ENCODE results near the gene LTBR.

The LTBR gene

GRCh38 chr12:6386038-6386437, 2.1 kb downstream of the LTBR start:
- Histone ChIP-seq H3K36me3 (ENCODE audit: control insufficient read depth, insufficient read depth, low read length) (no peaks in the 10 kb centered on the region), H3K4me1 (ENCODE audit: control insufficient read depth, insufficient read depth, low read length, poor library complexity, severe bottlenecking) (peaks cover 4% of the 10 kb centered on the region), H3K27me3 (replicated peaks; ENCODE audit: control insufficient read depth, insufficient read depth, low read length, poor library complexity, severe bottlenecking) (peaks cover 13% of the 10 kb centered on the region), H3K9me3 (ENCODE audit: control insufficient read depth, low read length) (no peaks in the 10 kb centered on the region), H3K4me3 (ENCODE audit: insufficient read depth, low read depth, low read length, poor library complexity, severe bottlenecking) (no peak overlapping the region), H3K27ac (ENCODE audit: insufficient read depth, low read length, poor library complexity, severe bottlenecking) (no peak overlapping the region)
- DNase-seq = no peak

- no peaks in the 10 kb centered on the region for H3K36me3 ChIP-seq (ENCODE audit: control insufficient read depth, insufficient read depth, low read length)
- DNase-seq = no peak
- no peaks in the 10 kb centered on the region for H3K9me3 ChIP-seq (ENCODE audit: control insufficient read depth, low read length)
- H3K4me1 ChIP-seq (ENCODE audit: control insufficient read depth, insufficient read depth, low read length, poor library complexity, severe bottlenecking) = peaks cover 4% of the 10 kb centered on the region
- H3K4me3 ChIP-seq (ENCODE audit: insufficient read depth, low read depth, low read length, poor library complexity, severe bottlenecking) = no peak overlapping the region
- no peak overlapping the region for H3K27ac ChIP-seq (ENCODE audit: insufficient read depth, low read length, poor library complexity, severe bottlenecking)
- peaks cover 13% of the 10 kb centered on the region for H3K27me3 ChIP-seq (replicated peaks; ENCODE audit: control insufficient read depth, insufficient read depth, low read length, poor library complexity, severe bottlenecking)
Observed at GRCh38 chr12:6386491-6386890, 2.5 kb downstream of the LTBR start.

GRCh38 chr12:6387541-6387940, 3.6 kb downstream of the LTBR start:
- Histone ChIP-seq H3K4me3 (ENCODE audit: insufficient read depth, low read depth, low read length, poor library complexity, severe bottlenecking) (no peak overlapping the region), H3K9me3 (ENCODE audit: control insufficient read depth, low read length) (no peaks in the 10 kb centered on the region), H3K36me3 (ENCODE audit: control insufficient read depth, insufficient read depth, low read length) (no peaks in the 10 kb centered on the region), H3K27ac (ENCODE audit: insufficient read depth, low read length, poor library complexity, severe bottlenecking) (no peak overlapping the region), H3K4me1 (ENCODE audit: control insufficient read depth, insufficient read depth, low read length, poor library complexity, severe bottlenecking) (peaks cover 4% of the 10 kb centered on the region), H3K27me3 (replicated peaks; ENCODE audit: control insufficient read depth, insufficient read depth, low read length, poor library complexity, severe bottlenecking) (peaks cover 13% of the 10 kb centered on the region)
- DNase-seq = no peak

GRCh38 chr12:6390084-6390799, 6.3 kb downstream of the LTBR start:
- Histone ChIP-seq H3K27me3 (replicated peaks; ENCODE audit: control insufficient read depth, insufficient read depth, low read length, poor library complexity, severe bottlenecking) (no peaks in the 10 kb centered on the region), H3K27ac (ENCODE audit: insufficient read depth, low read length, poor library complexity, severe bottlenecking) (no peak overlapping the region), H3K36me3 (ENCODE audit: control insufficient read depth, insufficient read depth, low read length) (no peaks in the 10 kb centered on the region), H3K9me3 (ENCODE audit: control insufficient read depth, low read length) (no peaks in the 10 kb centered on the region), H3K4me3 (ENCODE audit: insufficient read depth, low read depth, low read length, poor library complexity, severe bottlenecking) (no peak overlapping the region), H3K4me1 (ENCODE audit: control insufficient read depth, insufficient read depth, low read length, poor library complexity, severe bottlenecking) (no peaks in the 10 kb centered on the region)
- no peak for DNase-seq

- no peak overlapping the region for H3K27ac ChIP-seq (ENCODE audit: insufficient read depth, low read length, poor library complexity, severe bottlenecking)
- no peaks in the 10 kb centered on the region for H3K4me1 ChIP-seq (ENCODE audit: control insufficient read depth, insufficient read depth, low read length, poor library complexity, severe bottlenecking)
- no peaks in the 10 kb centered on the region for H3K36me3 ChIP-seq (ENCODE audit: control insufficient read depth, insufficient read depth, low read length)
- DNase-seq = no peak
- H3K9me3 ChIP-seq (ENCODE audit: control insufficient read depth, low read length) = no peaks in the 10 kb centered on the region
- H3K4me3 ChIP-seq (ENCODE audit: insufficient read depth, low read depth, low read length, poor library complexity, severe bottlenecking) = no peak overlapping the region
- H3K27me3 ChIP-seq (replicated peaks; ENCODE audit: control insufficient read depth, insufficient read depth, low read length, poor library complexity, severe bottlenecking) = no peaks in the 10 kb centered on the region
Observed at GRCh38 chr12:6391013-6391412, 7.1 kb downstream of the LTBR start.

GRCh38 chr12:6392504-6392903, 8.5 kb downstream of the LTBR start:
- no peak overlapping the region for H3K4me3 ChIP-seq (ENCODE audit: insufficient read depth, low read depth, low read length, poor library complexity, severe bottlenecking)
- no peak overlapping the region for H3K27ac ChIP-seq (ENCODE audit: insufficient read depth, low read length, poor library complexity, severe bottlenecking)
- no peaks in the 10 kb centered on the region for H3K9me3 ChIP-seq (ENCODE audit: control insufficient read depth, low read length)
- H3K4me1 ChIP-seq (ENCODE audit: control insufficient read depth, insufficient read depth, low read length, poor library complexity, severe bottlenecking) = no peaks in the 10 kb centered on the region
- DNase-seq = no peak
- no peaks in the 10 kb centered on the region for H3K27me3 ChIP-seq (replicated peaks; ENCODE audit: control insufficient read depth, insufficient read depth, low read length, poor library complexity, severe bottlenecking)
- H3K36me3 ChIP-seq (ENCODE audit: control insufficient read depth, insufficient read depth, low read length) = no peaks in the 10 kb centered on the region

- no peak overlapping the region for H3K27ac ChIP-seq (ENCODE audit: insufficient read depth, low read length, poor library complexity, severe bottlenecking)
- H3K4me1 ChIP-seq (ENCODE audit: control insufficient read depth, insufficient read depth, low read length, poor library complexity, severe bottlenecking) = no peaks in the 10 kb centered on the region
- no peak overlapping the region for H3K4me3 ChIP-seq (ENCODE audit: insufficient read depth, low read depth, low read length, poor library complexity, severe bottlenecking)
- no peaks in the 10 kb centered on the region for H3K36me3 ChIP-seq (ENCODE audit: control insufficient read depth, insufficient read depth, low read length)
- H3K27me3 ChIP-seq (replicated peaks; ENCODE audit: control insufficient read depth, insufficient read depth, low read length, poor library complexity, severe bottlenecking) = no peaks in the 10 kb centered on the region
- DNase-seq = no peak
- H3K9me3 ChIP-seq (ENCODE audit: control insufficient read depth, low read length) = no peaks in the 10 kb centered on the region
Observed at GRCh38 chr12:6393109-6393508, 9.1 kb downstream of the LTBR start.

GRCh38 chr12:6394398-6394797, 10.4 kb downstream of the LTBR start:
- H3K4me3 ChIP-seq (ENCODE audit: insufficient read depth, low read depth, low read length, poor library complexity, severe bottlenecking) = no peak overlapping the region
- DNase-seq = no peak
- no peaks in the 10 kb centered on the region for H3K27me3 ChIP-seq (replicated peaks; ENCODE audit: control insufficient read depth, insufficient read depth, low read length, poor library complexity, severe bottlenecking)
- no peaks in the 10 kb centered on the region for H3K36me3 ChIP-seq (ENCODE audit: control insufficient read depth, insufficient read depth, low read length)
- H3K27ac ChIP-seq (ENCODE audit: insufficient read depth, low read length, poor library complexity, severe bottlenecking) = no peak overlapping the region
- no peaks in the 10 kb centered on the region for H3K9me3 ChIP-seq (ENCODE audit: control insufficient read depth, low read length)
- no peaks in the 10 kb centered on the region for H3K4me1 ChIP-seq (ENCODE audit: control insufficient read depth, insufficient read depth, low read length, poor library complexity, severe bottlenecking)

GRCh38 chr12:6396031-6396430, 12.1 kb downstream of the LTBR start:
- Histone ChIP-seq H3K9me3 (ENCODE audit: control insufficient read depth, low read length) (no peaks in the 10 kb centered on the region), H3K27me3 (replicated peaks; ENCODE audit: control insufficient read depth, insufficient read depth, low read length, poor library complexity, severe bottlenecking) (no peaks in the 10 kb centered on the region), H3K27ac (ENCODE audit: insufficient read depth, low read length, poor library complexity, severe bottlenecking) (no peak overlapping the region), H3K36me3 (ENCODE audit: control insufficient read depth, insufficient read depth, low read length) (no peaks in the 10 kb centered on the region), H3K4me3 (ENCODE audit: insufficient read depth, low read depth, low read length, poor library complexity, severe bottlenecking) (no peak overlapping the region), H3K4me1 (ENCODE audit: control insufficient read depth, insufficient read depth, low read length, poor library complexity, severe bottlenecking) (no peaks in the 10 kb centered on the region)
- no peak for DNase-seq

GRCh38 chr12:6399884-6400644, 16.1 kb downstream of the LTBR start:
- no peak overlapping the region for H3K4me3 ChIP-seq (ENCODE audit: insufficient read depth, low read depth, low read length, poor library complexity, severe bottlenecking)
- no peak overlapping the region for H3K27ac ChIP-seq (ENCODE audit: insufficient read depth, low read length, poor library complexity, severe bottlenecking)
- H3K4me1 ChIP-seq (ENCODE audit: control insufficient read depth, insufficient read depth, low read length, poor library complexity, severe bottlenecking) = no peaks in the 10 kb centered on the region
- H3K27me3 ChIP-seq (replicated peaks; ENCODE audit: control insufficient read depth, insufficient read depth, low read length, poor library complexity, severe bottlenecking) = no peaks in the 10 kb centered on the region
- H3K9me3 ChIP-seq (ENCODE audit: control insufficient read depth, low read length) = no peaks in the 10 kb centered on the region
- no peaks in the 10 kb centered on the region for H3K36me3 ChIP-seq (ENCODE audit: control insufficient read depth, insufficient read depth, low read length)
- no peak for DNase-seq

Measured in effector memory CD4-positive, alpha-beta T cell (primary cell).